Measurements from ENCODE around the gene ZKSCAN4. TPM values are rescaled to one million over a fixed set of nuclear protein-coding genes. Genes with fewer than 3 reads are reported as not detected.

ZKSCAN4 gene
- polyA plus RNA-seq, 1 of the 3 experiments (the other 2 are of a cell fraction): 2.9 TPM

GRCh38 chr6:28206928-28207509, 45.0 kb downstream of the ZKSCAN4 start:
- Histone ChIP-seq H3K9me2 (no peaks in the 10 kb centered on the region), H3K9me3 (no peaks in the 10 kb centered on the region), H3K4me1 (ENCODE audit: control insufficient read depth in 1 of 2, insufficient read depth in 2 of 2, low read depth in 1 of 2, low read length in 1 of 2) (peaks cover 0 to 12% of the 10 kb centered on the region in 2 experiments; a peak in 2 of 4 replicates), H3K9ac (no peak overlapping the region), H3K4me2 (peak overlapping the region; percentile 76), H3K27ac (ENCODE audit: low read depth in 2 of 2, low read length in 1 of 2) (no peak overlapping the region), H3K79me2 (ENCODE audit: insufficient read depth) (no peaks in the 10 kb centered on the region), H3K4me3 (ENCODE audit: low read depth in 2 of 2, low read length in 1 of 2) (peak overlapping the region; percentile 42 to 57), H3F3A (replicated peaks; ENCODE audit: insufficient read depth) (no peaks in the 10 kb centered on the region), H4K20me1 (ENCODE audit: insufficient read depth) (no peaks in the 10 kb centered on the region), H2AFZ (ENCODE audit: low read depth) (peak overlapping the region; percentile 86; the same call in 1 of the 2 replicates), H3K36me3 (replicated peaks in 1 of 2; ENCODE audit: control insufficient read depth in 1 of 2, insufficient read depth in 2 of 2, low read length in 1 of 2) (no peaks in the 10 kb centered on the region), H3K27me3 (ENCODE audit: insufficient read depth) (peaks cover 52% of the 10 kb centered on the region; the same call in 1 of the 2 replicates)
- no peak for TF ChIP-seq TAF1 (IDR thresholded peaks at IDR 0.05; ENCODE audit: borderline replicate concordance, low read depth, low read length)
- no peak for TF ChIP-seq FOXM1 (IDR thresholded peaks at IDR 0.05; ENCODE audit: low read depth)
- TF ChIP-seq PBX3 (IDR thresholded peaks at IDR 0.05): no peak
- DNase-seq: no peak
- 16% methylated on average over 15 of the region's 15 CpGs for WGBS (ENCODE audit: low lambda C conversion rate)
- POLR2A ChIA-PET: interaction anchor here (0.7 kb wide), 2 partner anchors 12 to 44 kb away, joined by 3 read pairs; no protein-coding TSS in a partner anchor
- CTCF ChIA-PET: no interaction called here

GRCh38 chr6:28206527-28206926, 45.5 kb downstream of the ZKSCAN4 start:
- no peaks in the 10 kb centered on the region for H4K20me1 ChIP-seq (ENCODE audit: insufficient read depth)
- H3K4me2 ChIP-seq: no peak overlapping the region
- H3K27me3 ChIP-seq (ENCODE audit: insufficient read depth): peaks cover 49% of the 10 kb centered on the region; the same call in 1 of the 2 replicates
- H3F3A ChIP-seq (replicated peaks; ENCODE audit: insufficient read depth): no peaks in the 10 kb centered on the region
- POLR2A ChIA-PET: interaction anchor here (0.7 kb wide), 1 partner anchor 12 kb away, joined by 3 read pairs; no protein-coding TSS in a partner anchor
- no peak for TF ChIP-seq USF2 (IDR thresholded peaks at IDR 0.05; ENCODE audit: borderline replicate concordance, low read depth, low read length)
- TF ChIP-seq TCF12 (IDR thresholded peaks at IDR 0.05): no peak
- TF ChIP-seq FOXJ3 (CRISPR knock-in tag; IDR thresholded peaks at IDR 0.05): no peak
- no peak for TF ChIP-seq EZH2phosphoT487 (IDR thresholded peaks at IDR 0.05; ENCODE audit: borderline replicate concordance, low read depth)
- TF ChIP-seq MAX (IDR thresholded peaks at IDR 0.05; ENCODE audit: low read depth): no peak
- TF ChIP-seq TEAD4 (IDR thresholded peaks at IDR 0.05; ENCODE audit: borderline replicate concordance, insufficient read depth): no peak
- no peak for TF ChIP-seq RAD21 (IDR thresholded peaks at IDR 0.05; ENCODE audit: low read length)
- no peak for TF ChIP-seq JUND (IDR thresholded peaks at IDR 0.05)
- TF ChIP-seq NRF1 (IDR thresholded peaks at IDR 0.05; ENCODE audit: low read depth, low read length): no peak
- no peak for TF ChIP-seq IRF3 (IDR thresholded peaks at IDR 0.05; ENCODE audit: low read depth, low read length)
- no peak for TF ChIP-seq SMC3 (IDR thresholded peaks at IDR 0.05; ENCODE audit: low read depth, low read length)
- TF ChIP-seq RFX5 (IDR thresholded peaks at IDR 0.05; ENCODE audit: low read length): no peak
- TF ChIP-seq YY1 (IDR thresholded peaks at IDR 0.05; ENCODE audit: low read depth): no peak
- no peak overlapping the region for H3K4me3 ChIP-seq (ENCODE audit: low read depth in 2 of 2, low read length in 1 of 2)
- 35% methylated on average over 3 of the region's 3 CpGs for WGBS (ENCODE audit: low lambda C conversion rate)
- no peak overlapping the region for H3K27ac ChIP-seq (ENCODE audit: low read depth in 2 of 2, low read length in 1 of 2)
- H3K9me3 ChIP-seq: no peaks in the 10 kb centered on the region
- H3K4me1 ChIP-seq (ENCODE audit: control insufficient read depth in 1 of 2, insufficient read depth in 2 of 2, low read depth in 1 of 2, low read length in 1 of 2): peaks cover 0 to 12% of the 10 kb centered on the region in 2 experiments; a peak in 2 of 4 replicates
- no peak overlapping the region for H3K9ac ChIP-seq
- H2AFZ ChIP-seq (ENCODE audit: low read depth): no peak overlapping the region
- CTCF ChIA-PET: no interaction called here
- H3K79me2 ChIP-seq (ENCODE audit: insufficient read depth): no peaks in the 10 kb centered on the region
- no peak for DNase-seq
- H3K9me2 ChIP-seq: no peaks in the 10 kb centered on the region
- no peaks in the 10 kb centered on the region for H3K36me3 ChIP-seq (replicated peaks in 1 of 2; ENCODE audit: control insufficient read depth in 1 of 2, insufficient read depth in 2 of 2, low read length in 1 of 2)

All from SK-N-SH (cell line).